Right lobe of liver (tissue), 6 donors: Measurements from ENCODE around the gene FLRT1. TPM values are rescaled to one million over a fixed set of nuclear protein-coding genes. Genes with fewer than 3 reads are reported as not detected.

ENCODE experiments used
- ATAC-seq, 4 donors: fragments of 200-7000 bp; cut with Tn5 transposase; one replicate each; pipeline ENCODE4 v1.9.1; 2020; ENCODE audit warnings: mild to moderate bottlenecking in 4 of 4, moderate library complexity in 4 of 4
- DNase-seq, 3 donors: peaks; one replicate each; pipeline ENCODE4 v3.0.0-alpha.2; 2020
- H3K27ac ChIP-seq, 3 donors: fragments of 200-600 bp; one replicate each; pipeline ENCODE4 v1.8.0; 2022
- H3K27me3 ChIP-seq, 2 donors: fragments of 200-600 bp; one replicate each; pipeline ENCODE4 v1.8.0; 2022
- H3K36me3 ChIP-seq, 4 donors: fragments of 200-600 bp; sonication (generic) in 1 of 4; one replicate each; pipeline versions ENCODE4 v1.5.1 to v1.8.0; 2017 to 2022; ENCODE audit warnings: control low read depth in 1 of 4
- H3K4me1 ChIP-seq, 4 donors: fragments of 200-600 bp; sonication (generic) in 1 of 4; one replicate each; pipeline versions ENCODE4 v1.5.1 to v1.8.0; 2017 to 2022; ENCODE audit warnings: control low read depth in 1 of 4
- H3K4me3 ChIP-seq, 3 donors: fragments of 200-600 bp; one replicate each; pipeline ENCODE4 v1.8.0; 2022
- H3K9me3 ChIP-seq, 4 donors: fragments of 200-600 bp; sonication (generic) in 1 of 4; one replicate each; pipeline versions ENCODE4 v1.5.1 to v1.8.0; 2017 to 2022; ENCODE audit warnings: control low read depth in 1 of 4
- POLR2A ChIP-seq: fragments of 450-650 bp; IDR thresholded peaks from one replicate; pipeline ENCODE4 v1.6.1; 2017; ENCODE audit warnings: antibody characterized with exemption, mild to moderate bottlenecking
- WGBS: methylation state at CpG from one replicate; pipeline ENCODE4 v1.1.6; 2018; ENCODE audit warnings: low coverage, low lambda C conversion rate; ENCODE audit not compliant: insufficient coverage; ENCODE audit errors: missing lambda C conversion rate; 5-methylcytosine and 5-hydroxymethylcytosine counted together
- intact Hi-C, 2 donors: fragments of 100-400 bp; cut with DNase I; formaldehyde crosslinking; loops; one replicate each; pipeline versions ENCODE4 v1.11.2 to v1.14.1; 2022
- long read RNA-seq: library from polyadenylated mRNA; unstranded; transcript quantifications from one replicate; pipeline ENCODE4 v2.0.0, GENCODE V29; 2019
- total RNA-seq, 6 experiments: library from RNA; depleted of rRNA in 2 of 6; stranded (reverse); fragments of >200 nt in 2 of 6; fragmentation: NEBNext Ultra II Directional in 3 of 6; extraction: Animal tissue kit (Norgen Biotek cat#: 25700) in 3 of 6; gene quantifications; one replicate each; pipeline versions ENCODE4 v1.1.0 to v1.2.4, GENCODE V29; 2016 to 2023
- TF ChIP-seq, protein P1 (sequence below), 4 donors: fragments of 200-600 bp in 3 of 4; fragments of 450-650 bp in 1 of 4; IDR thresholded peaks; one replicate each; pipeline versions ENCODE4 v1.5.1 to v1.8.0; 2016 to 2022; ENCODE audit warnings: antibody characterized with exemption in 4 of 4, mild to moderate bottlenecking in 2 of 4
- donor health status: DM: no; HTN: yes; CAD: no.
- donor health status: DM: no; HTN: no; CAD: no.
- donor health status: DM: no; HTN: no; CAD: no.
- donor health status: DM: no; HTN: yes; CAD: no.
- donor health status: DM: no; HTN: yes; CAD: no.

Gene FLRT1, protein sequence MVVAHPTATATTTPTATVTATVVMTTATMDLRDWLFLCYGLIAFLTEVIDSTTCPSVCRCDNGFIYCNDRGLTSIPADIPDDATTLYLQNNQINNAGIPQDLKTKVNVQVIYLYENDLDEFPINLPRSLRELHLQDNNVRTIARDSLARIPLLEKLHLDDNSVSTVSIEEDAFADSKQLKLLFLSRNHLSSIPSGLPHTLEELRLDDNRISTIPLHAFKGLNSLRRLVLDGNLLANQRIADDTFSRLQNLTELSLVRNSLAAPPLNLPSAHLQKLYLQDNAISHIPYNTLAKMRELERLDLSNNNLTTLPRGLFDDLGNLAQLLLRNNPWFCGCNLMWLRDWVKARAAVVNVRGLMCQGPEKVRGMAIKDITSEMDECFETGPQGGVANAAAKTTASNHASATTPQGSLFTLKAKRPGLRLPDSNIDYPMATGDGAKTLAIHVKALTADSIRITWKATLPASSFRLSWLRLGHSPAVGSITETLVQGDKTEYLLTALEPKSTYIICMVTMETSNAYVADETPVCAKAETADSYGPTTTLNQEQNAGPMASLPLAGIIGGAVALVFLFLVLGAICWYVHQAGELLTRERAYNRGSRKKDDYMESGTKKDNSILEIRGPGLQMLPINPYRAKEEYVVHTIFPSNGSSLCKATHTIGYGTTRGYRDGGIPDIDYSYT
- under 1 TPM in 1 of 6 experiments, not detected in 5; 0.12 TPM for total RNA-seq
- long read RNA-seq: 0 reads

DNA sequence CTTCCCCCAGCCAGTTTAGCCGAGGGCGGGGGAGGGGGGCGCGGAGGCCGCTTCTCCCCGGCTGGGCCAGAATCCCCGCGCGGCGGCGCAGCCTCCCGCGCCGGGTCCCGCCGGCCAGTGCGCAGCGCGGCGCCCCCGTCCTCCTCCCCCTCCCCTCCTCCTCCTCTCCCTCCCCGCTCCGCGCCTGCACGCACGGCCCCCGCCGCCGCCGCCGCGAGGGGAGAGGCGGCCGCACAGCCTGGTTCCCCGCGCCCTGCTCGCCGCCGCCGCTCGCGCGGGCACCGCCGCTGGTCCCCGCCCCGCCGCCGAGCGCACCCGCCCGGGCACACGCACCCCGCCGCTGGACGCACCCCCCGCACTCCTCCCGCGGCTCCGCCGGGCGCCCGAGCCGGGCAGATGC is at the start of gene FLRT1:
Gene FLRT1, plus strand, starts transcription at position 356 of the 400 bp plus-strand sequence. CDS start 80,337 bp downstream, outside the sequence.
- no peak for DNase-seq
- Histone ChIP-seq H3K27ac (no peak within 1 kb of the TSS), H3K27me3 (no peaks in the 10 kb centered on the region), H3K4me3 (peak within 1 kb of the TSS; percentile 21 to 36 (median 29)), H3K4me1 (peaks cover 0 to 15% (median 4%) of the 10 kb centered on the region in 4 donors), H3K9me3 (no peaks in the 10 kb centered on the region), H3K36me3 (no peaks in the 10 kb centered on the region)
- TF ChIP-seq POLR2A: no peak
- TF ChIP-seq, protein P1, sequence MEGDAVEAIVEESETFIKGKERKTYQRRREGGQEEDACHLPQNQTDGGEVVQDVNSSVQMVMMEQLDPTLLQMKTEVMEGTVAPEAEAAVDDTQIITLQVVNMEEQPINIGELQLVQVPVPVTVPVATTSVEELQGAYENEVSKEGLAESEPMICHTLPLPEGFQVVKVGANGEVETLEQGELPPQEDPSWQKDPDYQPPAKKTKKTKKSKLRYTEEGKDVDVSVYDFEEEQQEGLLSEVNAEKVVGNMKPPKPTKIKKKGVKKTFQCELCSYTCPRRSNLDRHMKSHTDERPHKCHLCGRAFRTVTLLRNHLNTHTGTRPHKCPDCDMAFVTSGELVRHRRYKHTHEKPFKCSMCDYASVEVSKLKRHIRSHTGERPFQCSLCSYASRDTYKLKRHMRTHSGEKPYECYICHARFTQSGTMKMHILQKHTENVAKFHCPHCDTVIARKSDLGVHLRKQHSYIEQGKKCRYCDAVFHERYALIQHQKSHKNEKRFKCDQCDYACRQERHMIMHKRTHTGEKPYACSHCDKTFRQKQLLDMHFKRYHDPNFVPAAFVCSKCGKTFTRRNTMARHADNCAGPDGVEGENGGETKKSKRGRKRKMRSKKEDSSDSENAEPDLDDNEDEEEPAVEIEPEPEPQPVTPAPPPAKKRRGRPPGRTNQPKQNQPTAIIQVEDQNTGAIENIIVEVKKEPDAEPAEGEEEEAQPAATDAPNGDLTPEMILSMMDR (IDR thresholded peaks at IDR 0.05): no peak
- 0% methylated on average over 8 of the region's 64 CpGs for WGBS
- intact Hi-C loops: no loop called here
- no peak for ATAC-seq

GRCh38 chr11:63986156-63986931 is 49.4 kb upstream of the FLRT1 start, which contains the start of gene OTUB1:
OTUB1 (plus strand) TSS chr11:63986438; CDS start chr11:63986457, 19 bp downstream.
- H3K4me3 ChIP-seq: peak within 1 kb of the TSS; percentile 73 to 100 (median 83)
- intact Hi-C loops: no loop called here
- TF ChIP-seq, protein P1 (IDR thresholded peaks at IDR 0.05): no peak
- TF ChIP-seq POLR2A: peak; percentile 57
- H3K27me3 ChIP-seq: no peaks in the 10 kb centered on the region
- H3K36me3 ChIP-seq: peaks cover 0 to 3% (median 0%) of the 10 kb centered on the region in 4 donors
- peak within 1 kb of the TSS; percentile 24 to 40 (median 35) for H3K27ac ChIP-seq
- ATAC-seq (peak; percentile 91 to 96 (median 96)), DNase-seq (peak; percentile 89 to 92 (median 90))
- peaks cover 0 to 12% (median 5%) of the 10 kb centered on the region in 4 donors for H3K4me1 ChIP-seq
- WGBS: 1% methylated on average over 14 of the region's 63 CpGs
- H3K9me3 ChIP-seq: no peaks in the 10 kb centered on the region

GRCh38 chr11:63986932-63987513 is 48.7 kb upstream of the FLRT1 start:
- H3K27ac ChIP-seq: peak overlapping the region in 1 of 3 donors; percentile 24
- DNase-seq: no peak
- no peak for TF ChIP-seq POLR2A
- TF ChIP-seq, protein P1 (IDR thresholded peaks at IDR 0.05): no peak

GRCh38 chr11:63991558-63991957 is 44.2 kb upstream of the FLRT1 start:
- TF ChIP-seq, protein P1 (IDR thresholded peaks at IDR 0.05): no peak
- TF ChIP-seq POLR2A: no peak
- H3K36me3 ChIP-seq: peaks cover 0 to 16% (median 2%) of the 10 kb centered on the region in 4 donors
- DNase-seq (no peak), ATAC-seq (no peak)
- no peaks in the 10 kb centered on the region for H3K9me3 ChIP-seq
- H3K27ac ChIP-seq: no peak overlapping the region
- H3K27me3 ChIP-seq: no peaks in the 10 kb centered on the region
- H3K4me3 ChIP-seq: no peak overlapping the region
- intact Hi-C loops: no loop called here
- WGBS: 88% methylated on average over 10 of the region's 10 CpGs
- H3K4me1 ChIP-seq: peaks cover 0 to 8% (median 4%) of the 10 kb centered on the region in 4 donors

More at GRCh38 chr11:63986932-63987513, 48.7 kb upstream of the FLRT1 start:
- Histone ChIP-seq H3K4me3 (peak overlapping the region; percentile 73 to 100 (median 83)), H3K4me1 (peaks cover 0 to 12% (median 5%) of the 10 kb centered on the region in 4 donors), H3K36me3 (peaks cover 0 to 3% (median 0%) of the 10 kb centered on the region in 4 donors), H3K27me3 (no peaks in the 10 kb centered on the region), H3K9me3 (no peaks in the 10 kb centered on the region)
- ATAC-seq: no peak
- intact Hi-C loops: no loop called here
- WGBS: 49% methylated on average over 7 of the region's 25 CpGs
